Osteocyte (in vitro differentiated cells): ENCODE data around the gene LRRC71. TPM values are rescaled to one million over a fixed set of nuclear protein-coding genes. Genes with fewer than 3 reads are reported as not detected.

Source experiments
- DNase-seq: peaks from one replicate; pipeline ENCODE4 v3.0.0; 2021; ENCODE audit warnings: mixed read lengths; ENCODE audit not compliant: unreplicated experiment; ENCODE audit errors: extremely low spot score
- H3K27ac Mint-ChIP-seq: one replicate; pipeline ENCODE4 v1.8.0; 2021; ENCODE audit warnings: mild to moderate bottlenecking, mixed read lengths; ENCODE audit not compliant: unreplicated experiment
- H3K27me3 Mint-ChIP-seq: one replicate; pipeline ENCODE4 v1.8.0; 2021; ENCODE audit warnings: mixed read lengths; ENCODE audit not compliant: unreplicated experiment
- H3K36me3 Mint-ChIP-seq: one replicate; pipeline ENCODE4 v1.8.0; 2021; ENCODE audit warnings: mixed read lengths; ENCODE audit not compliant: unreplicated experiment
- H3K4me1 Mint-ChIP-seq: one replicate; pipeline ENCODE4 v1.8.0; 2021; ENCODE audit warnings: mixed read lengths; ENCODE audit not compliant: unreplicated experiment
- H3K4me3 Mint-ChIP-seq: one replicate; pipeline ENCODE4 v1.8.0; 2021; ENCODE audit warnings: mild to moderate bottlenecking, moderate library complexity, mixed read lengths; ENCODE audit not compliant: unreplicated experiment
- H3K9me3 Mint-ChIP-seq: one replicate; pipeline ENCODE4 v1.8.0; 2021; ENCODE audit warnings: mixed read lengths; ENCODE audit not compliant: unreplicated experiment
- long read RNA-seq: library from polyadenylated mRNA; unstranded; transcript quantifications from one replicate; pipeline ENCODE4 v2.0.0, GENCODE V29; 2021
- total RNA-seq: library from RNA; stranded (reverse); gene quantifications from 2 replicates; pipeline ENCODE4 v1.2.1, GENCODE V29; 2021
- TF ChIP-seq, protein P1 (sequence below): fragments of 200-600 bp; sonication (generic); IDR thresholded peaks from 2 replicates; pipeline ENCODE4 v1.5.0; 2021; ENCODE audit warnings: antibody characterized with exemption, mild to moderate bottlenecking, moderate library complexity

Gene LRRC71
- total RNA-seq, result 0.18 and 0.35 TPM in 2 replicates
- long read RNA-seq, result 0 reads

DNA sequence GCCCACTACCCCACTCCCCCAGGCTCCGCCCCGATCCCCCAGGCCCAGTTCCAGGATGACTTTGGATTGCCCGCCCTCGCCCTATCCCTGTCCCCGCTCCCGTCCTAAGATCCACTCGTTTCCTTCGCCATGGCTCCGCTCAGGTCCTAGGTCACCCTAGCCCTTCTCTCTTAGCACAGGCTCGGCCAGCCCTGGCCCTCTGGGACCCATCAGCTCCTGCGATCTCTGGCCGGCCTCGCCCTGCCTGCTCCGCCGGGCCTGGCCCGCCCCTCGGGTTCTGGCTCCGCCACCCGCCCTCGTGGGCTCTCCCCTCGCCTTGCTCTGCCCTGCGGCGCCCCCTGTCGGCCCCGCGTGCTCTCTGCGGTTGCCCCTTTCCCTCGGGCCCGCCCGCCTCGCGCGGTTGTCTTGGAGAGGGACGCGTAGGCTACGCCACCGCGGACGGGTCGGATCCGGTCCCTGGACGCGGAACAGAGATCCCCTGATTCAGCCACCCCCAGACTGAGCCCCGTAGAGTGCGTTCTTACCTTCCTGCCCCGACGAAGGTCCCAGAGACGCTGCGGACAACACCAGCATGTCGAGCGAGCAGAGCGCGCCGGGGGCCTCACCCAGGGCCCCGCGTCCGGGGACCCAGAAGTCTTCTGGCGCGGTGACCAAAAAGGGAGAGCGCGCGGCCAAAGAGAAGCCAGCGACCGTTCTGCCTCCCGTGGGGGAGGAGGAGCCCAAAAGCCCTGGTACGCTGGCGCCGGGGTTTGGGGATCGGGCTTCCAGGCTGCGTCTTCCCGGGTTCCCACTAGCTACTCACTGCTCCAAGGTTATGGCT, at the start of gene LRRC71:
Gene LRRC71 (plus strand): TSS at position 400 of the 820 bp plus-strand sequence. CDS start 172 bp downstream, at position 572.
- Mint-ChIP-seq H3K4me3 (peak within 1 kb of the TSS; percentile 26), H3K27me3 (peaks cover 35% of the 10 kb centered on the region), H3K9me3 (no peaks in the 10 kb centered on the region), H3K27ac (no peak within 1 kb of the TSS), H3K36me3 (peaks cover 16% of the 10 kb centered on the region), H3K4me1 (peaks cover 20% of the 10 kb centered on the region)
- DNase-seq, result peak; percentile 95
- TF ChIP-seq, protein P1, sequence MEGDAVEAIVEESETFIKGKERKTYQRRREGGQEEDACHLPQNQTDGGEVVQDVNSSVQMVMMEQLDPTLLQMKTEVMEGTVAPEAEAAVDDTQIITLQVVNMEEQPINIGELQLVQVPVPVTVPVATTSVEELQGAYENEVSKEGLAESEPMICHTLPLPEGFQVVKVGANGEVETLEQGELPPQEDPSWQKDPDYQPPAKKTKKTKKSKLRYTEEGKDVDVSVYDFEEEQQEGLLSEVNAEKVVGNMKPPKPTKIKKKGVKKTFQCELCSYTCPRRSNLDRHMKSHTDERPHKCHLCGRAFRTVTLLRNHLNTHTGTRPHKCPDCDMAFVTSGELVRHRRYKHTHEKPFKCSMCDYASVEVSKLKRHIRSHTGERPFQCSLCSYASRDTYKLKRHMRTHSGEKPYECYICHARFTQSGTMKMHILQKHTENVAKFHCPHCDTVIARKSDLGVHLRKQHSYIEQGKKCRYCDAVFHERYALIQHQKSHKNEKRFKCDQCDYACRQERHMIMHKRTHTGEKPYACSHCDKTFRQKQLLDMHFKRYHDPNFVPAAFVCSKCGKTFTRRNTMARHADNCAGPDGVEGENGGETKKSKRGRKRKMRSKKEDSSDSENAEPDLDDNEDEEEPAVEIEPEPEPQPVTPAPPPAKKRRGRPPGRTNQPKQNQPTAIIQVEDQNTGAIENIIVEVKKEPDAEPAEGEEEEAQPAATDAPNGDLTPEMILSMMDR, result peak; percentile 97

DNA sequence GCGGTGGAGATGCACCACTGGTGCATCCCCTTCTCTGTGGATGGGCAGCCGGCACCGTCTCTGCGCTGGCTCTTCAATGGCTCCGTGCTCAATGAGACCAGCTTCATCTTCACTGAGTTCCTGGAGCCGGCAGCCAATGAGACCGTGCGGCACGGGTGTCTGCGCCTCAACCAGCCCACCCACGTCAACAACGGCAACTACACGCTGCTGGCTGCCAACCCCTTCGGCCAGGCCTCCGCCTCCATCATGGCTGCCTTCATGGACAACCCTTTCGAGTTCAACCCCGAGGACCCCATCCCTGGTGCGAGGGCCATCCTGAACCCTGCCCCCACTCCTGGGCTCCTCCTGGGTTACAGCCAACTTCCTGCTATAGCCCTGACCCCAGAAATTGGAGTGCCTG, 46.8 kb upstream of the LRRC71 start:
- TF ChIP-seq, protein P1, result no peak
- Mint-ChIP-seq H3K36me3 (no peaks in the 10 kb centered on the region), H3K27ac (no peak overlapping the region), H3K27me3 (peaks cover 22% of the 10 kb centered on the region), H3K4me1 (peaks cover 15% of the 10 kb centered on the region), H3K4me3 (no peak overlapping the region), H3K9me3 (no peaks in the 10 kb centered on the region)
- no peak for DNase-seq

DNA sequence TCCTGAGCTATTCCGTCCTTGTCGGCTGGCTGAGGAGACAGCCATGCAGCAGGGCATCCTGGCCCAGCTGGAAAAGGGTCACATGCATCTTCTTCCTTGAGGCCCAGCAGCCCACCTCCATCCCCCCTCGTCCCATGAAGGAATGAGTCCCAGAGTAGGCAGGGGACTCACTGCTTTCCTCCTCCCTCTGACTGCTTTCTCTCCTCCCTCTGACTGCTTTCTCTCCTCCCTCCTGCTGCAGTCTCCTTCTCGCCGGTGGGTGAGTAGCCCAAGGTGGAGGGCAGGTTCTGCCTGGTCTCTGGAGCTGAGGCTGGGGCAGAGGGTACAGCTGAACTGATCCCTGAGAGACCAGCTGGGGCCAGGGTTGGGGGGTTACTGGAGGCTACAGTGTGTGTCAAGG, 46.3 kb upstream of the LRRC71 start:
- no peak overlapping the region for H3K27ac Mint-ChIP-seq
- DNase-seq, result no peak
- peaks cover 15% of the 10 kb centered on the region for H3K4me1 Mint-ChIP-seq
- no peaks in the 10 kb centered on the region for H3K9me3 Mint-ChIP-seq
- TF ChIP-seq, protein P1, result no peak
- H3K27me3 Mint-ChIP-seq, result peaks cover 27% of the 10 kb centered on the region
- no peak overlapping the region for H3K4me3 Mint-ChIP-seq
- H3K36me3 Mint-ChIP-seq, result no peaks in the 10 kb centered on the region

DNA sequence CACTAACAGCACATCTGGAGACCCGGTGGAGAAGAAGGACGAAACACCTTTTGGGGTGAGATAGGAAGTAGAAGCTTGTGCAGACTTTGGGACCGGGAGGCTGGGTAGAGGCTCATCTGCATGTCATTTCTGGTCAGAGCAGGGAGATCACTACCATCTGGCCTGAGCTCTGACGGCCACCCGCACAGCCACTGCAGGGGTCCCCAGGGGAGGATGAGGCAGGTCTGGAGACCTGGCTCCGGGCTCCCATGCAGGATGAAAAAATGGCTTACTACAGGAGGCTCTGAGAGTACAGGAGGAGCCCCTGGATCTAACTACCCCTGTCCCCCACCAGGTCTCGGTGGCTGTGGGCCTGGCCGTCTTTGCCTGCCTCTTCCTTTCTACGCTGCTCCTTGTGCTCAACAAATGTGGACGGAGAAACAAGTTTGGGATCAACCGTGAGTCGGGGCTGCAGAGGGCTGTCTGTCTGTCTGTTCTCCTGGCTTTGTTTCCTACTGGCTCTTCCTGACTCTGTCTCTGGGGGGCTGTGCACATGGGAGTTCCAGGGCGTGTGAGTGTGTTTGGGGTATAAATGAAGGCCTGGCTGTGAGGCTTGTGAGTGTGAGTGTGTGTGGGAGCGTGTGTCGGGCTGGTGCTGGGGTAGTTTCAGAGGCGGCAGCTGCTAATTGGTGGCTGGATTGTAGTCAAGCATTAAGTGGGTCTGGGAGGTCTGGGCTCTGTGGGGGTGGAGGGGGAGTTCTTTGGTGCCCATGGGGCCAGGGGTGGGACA, 45.7 kb upstream of the LRRC71 start:
- no peak for DNase-seq
- no peak overlapping the region for H3K4me3 Mint-ChIP-seq
- no peak overlapping the region for H3K27ac Mint-ChIP-seq
- TF ChIP-seq, protein P1, result no peak
- no peaks in the 10 kb centered on the region for H3K36me3 Mint-ChIP-seq
- H3K27me3 Mint-ChIP-seq, result peaks cover 31% of the 10 kb centered on the region
- H3K9me3 Mint-ChIP-seq, result no peaks in the 10 kb centered on the region
- peaks cover 15% of the 10 kb centered on the region for H3K4me1 Mint-ChIP-seq

DNA sequence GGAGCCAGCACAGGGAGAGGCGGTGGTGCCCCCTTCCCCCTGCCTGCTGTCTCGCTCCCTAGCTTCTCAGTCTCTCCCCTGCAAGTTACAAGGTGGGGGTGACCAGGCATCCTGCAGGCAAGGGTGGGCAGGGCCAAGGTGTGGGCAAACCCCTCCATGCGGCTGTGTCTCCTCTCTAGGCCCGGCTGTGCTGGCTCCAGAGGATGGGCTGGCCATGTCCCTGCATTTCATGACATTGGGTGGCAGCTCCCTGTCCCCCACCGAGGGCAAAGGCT, 45.2 kb upstream of the LRRC71 start:
- TF ChIP-seq, protein P1, result no peak
- Mint-ChIP-seq H3K27ac (no peak overlapping the region), H3K27me3 (peaks cover 36% of the 10 kb centered on the region), H3K4me1 (peaks cover 12% of the 10 kb centered on the region), H3K9me3 (no peaks in the 10 kb centered on the region), H3K36me3 (no peaks in the 10 kb centered on the region), H3K4me3 (no peak overlapping the region)
- no peak for DNase-seq
